Suprapubic skin (tissue), 4 donors: Measurements from ENCODE around the gene SLC12A8. TPM values are rescaled to one million over a fixed set of nuclear protein-coding genes. Genes with fewer than 3 reads are reported as not detected.

ENCODE experiments used
- DNase-seq, 2 donors: peaks; one replicate each; pipeline ENCODE4 v3.0.0-alpha.2; 2019; ENCODE audit warnings: low spot score in 2 of 2
- H3K27ac ChIP-seq: fragments of 200-600 bp; sonication (generic); one replicate; pipeline ENCODE4 v1.5.1; 2019
- H3K27me3 ChIP-seq: fragments of 200-600 bp; sonication (generic); one replicate; pipeline ENCODE4 v1.5.1; 2019
- H3K36me3 ChIP-seq: fragments of 200-600 bp; sonication (generic); one replicate; pipeline ENCODE4 v1.5.1; 2019
- H3K4me1 ChIP-seq: fragments of 200-600 bp; sonication (generic); one replicate; pipeline ENCODE4 v1.5.1; 2019
- H3K4me3 ChIP-seq: fragments of 200-600 bp; sonication (generic); one replicate; pipeline ENCODE4 v1.5.1; 2019; ENCODE audit warnings: mild to moderate bottlenecking
- H3K9me3 ChIP-seq: fragments of 200-600 bp; sonication (generic); one replicate; pipeline ENCODE4 v1.5.1; 2019
- EP300 ChIP-seq: sonication (generic); formaldehyde crosslinking; IDR thresholded peaks from one replicate; pipeline ENCODE4 v1.6.1; 2017; ENCODE audit warnings: antibody characterized with exemption
- POLR2A ChIP-seq, 2 donors: fragments of 450-650 bp; IDR thresholded peaks; one replicate each; pipeline ENCODE4 v1.6.1; 2017; ENCODE audit warnings: antibody characterized with exemption in 2 of 2, mild to moderate bottlenecking in 2 of 2, moderate library complexity in 2 of 2
- POLR2AphosphoS5 ChIP-seq, 3 donors: sonication (generic); formaldehyde crosslinking; IDR thresholded peaks; one replicate each; pipeline ENCODE4 v1.6.1; 2017; ENCODE audit warnings: antibody characterized with exemption in 3 of 3
- WGBS: methylation state at CpG from one replicate; pipeline ENCODE4 v1.1.5; 2018; 5-methylcytosine and 5-hydroxymethylcytosine counted together
- total RNA-seq, 4 donors: library from RNA; depleted of rRNA; stranded (reverse); fragments of >200 nt; gene quantifications; one replicate each; pipeline ENCODE4 v1.1.0, GENCODE V29; 2016
- TF ChIP-seq, protein P1 (sequence below), 2 donors: fragments of 200-600 bp in 1 of 2; fragments of 450-650 bp in 1 of 2; sonication (generic) in 1 of 2; IDR thresholded peaks; one replicate each; pipeline ENCODE4 v1.5.1; 2016 to 2019; ENCODE audit warnings: antibody characterized with exemption in 2 of 2, mild to moderate bottlenecking in 1 of 2, moderate library complexity in 1 of 2

SLC12A8 gene
- total RNA-seq, 4 donors from 2014 or later: 2.5 to 5.8 (median 4.4) TPM

DNA sequence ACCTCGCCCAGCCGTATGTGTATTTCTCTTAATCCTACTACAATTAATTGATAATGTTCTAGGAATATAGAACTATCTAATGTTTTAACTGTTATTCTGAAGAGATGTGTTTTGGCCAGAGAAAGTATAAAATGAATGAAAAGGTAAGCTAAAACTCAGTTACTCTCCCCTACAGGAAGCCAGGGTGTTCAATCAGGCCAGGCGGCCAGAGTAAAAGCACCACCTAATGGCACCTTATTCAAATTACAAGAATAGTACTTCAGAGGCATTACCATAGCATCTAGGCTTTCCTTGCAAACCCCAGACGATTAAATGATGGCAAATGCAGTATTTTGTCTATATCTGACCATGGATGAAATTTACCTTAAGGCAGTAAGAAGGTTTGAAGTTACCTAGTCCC, 10.4 kb downstream of the SLC12A8 start:
- TF ChIP-seq, protein P1, sequence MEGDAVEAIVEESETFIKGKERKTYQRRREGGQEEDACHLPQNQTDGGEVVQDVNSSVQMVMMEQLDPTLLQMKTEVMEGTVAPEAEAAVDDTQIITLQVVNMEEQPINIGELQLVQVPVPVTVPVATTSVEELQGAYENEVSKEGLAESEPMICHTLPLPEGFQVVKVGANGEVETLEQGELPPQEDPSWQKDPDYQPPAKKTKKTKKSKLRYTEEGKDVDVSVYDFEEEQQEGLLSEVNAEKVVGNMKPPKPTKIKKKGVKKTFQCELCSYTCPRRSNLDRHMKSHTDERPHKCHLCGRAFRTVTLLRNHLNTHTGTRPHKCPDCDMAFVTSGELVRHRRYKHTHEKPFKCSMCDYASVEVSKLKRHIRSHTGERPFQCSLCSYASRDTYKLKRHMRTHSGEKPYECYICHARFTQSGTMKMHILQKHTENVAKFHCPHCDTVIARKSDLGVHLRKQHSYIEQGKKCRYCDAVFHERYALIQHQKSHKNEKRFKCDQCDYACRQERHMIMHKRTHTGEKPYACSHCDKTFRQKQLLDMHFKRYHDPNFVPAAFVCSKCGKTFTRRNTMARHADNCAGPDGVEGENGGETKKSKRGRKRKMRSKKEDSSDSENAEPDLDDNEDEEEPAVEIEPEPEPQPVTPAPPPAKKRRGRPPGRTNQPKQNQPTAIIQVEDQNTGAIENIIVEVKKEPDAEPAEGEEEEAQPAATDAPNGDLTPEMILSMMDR (IDR thresholded peaks at IDR 0.05): no peak
- TF ChIP-seq POLR2A (IDR thresholded peaks at IDR 0.05): no peak
- TF ChIP-seq POLR2AphosphoS5 (IDR thresholded peaks at IDR 0.05): no peak
- no peak for TF ChIP-seq EP300
- no peak for DNase-seq
- no peak overlapping the region for H3K4me3 ChIP-seq
- H3K27ac ChIP-seq: no peak overlapping the region
- no peaks in the 10 kb centered on the region for H3K9me3 ChIP-seq
- H3K27me3 ChIP-seq: no peaks in the 10 kb centered on the region
- WGBS: 85% methylated on average over 4 of the region's 4 CpGs
- no peaks in the 10 kb centered on the region for H3K36me3 ChIP-seq
- no peaks in the 10 kb centered on the region for H3K4me1 ChIP-seq

DNA sequence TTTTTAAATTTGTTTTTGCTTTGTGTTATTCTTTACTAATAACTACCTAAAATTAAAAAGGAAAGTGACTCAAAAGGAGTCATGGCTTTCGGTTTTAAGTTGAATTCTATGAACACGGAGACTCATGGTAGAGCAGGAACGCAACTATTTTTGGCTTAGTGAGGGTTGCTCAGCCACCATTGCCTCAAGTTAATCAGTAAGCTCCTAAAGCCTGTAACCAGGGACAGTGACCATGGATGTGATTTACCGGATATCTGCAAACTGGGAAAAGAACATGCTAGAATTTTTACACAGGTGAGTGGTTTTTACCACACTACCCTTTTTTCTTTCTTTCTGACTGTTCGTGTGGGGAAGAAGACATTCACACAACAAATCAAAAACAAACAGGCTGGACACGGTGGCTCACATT, 11.8 kb downstream of the SLC12A8 start:
- no peaks in the 10 kb centered on the region for H3K27me3 ChIP-seq
- no peak for DNase-seq
- H3K27ac ChIP-seq: no peak overlapping the region
- no peaks in the 10 kb centered on the region for H3K36me3 ChIP-seq
- no peaks in the 10 kb centered on the region for H3K9me3 ChIP-seq
- H3K4me3 ChIP-seq: no peak overlapping the region
- H3K4me1 ChIP-seq: no peaks in the 10 kb centered on the region
- WGBS: 88% methylated on average over 6 of the region's 6 CpGs
- no peak for TF ChIP-seq EP300
- no peak for TF ChIP-seq POLR2A (IDR thresholded peaks at IDR 0.05)
- no peak for TF ChIP-seq POLR2AphosphoS5 (IDR thresholded peaks at IDR 0.05)
- TF ChIP-seq, protein P1 (IDR thresholded peaks at IDR 0.05): no peak

DNA sequence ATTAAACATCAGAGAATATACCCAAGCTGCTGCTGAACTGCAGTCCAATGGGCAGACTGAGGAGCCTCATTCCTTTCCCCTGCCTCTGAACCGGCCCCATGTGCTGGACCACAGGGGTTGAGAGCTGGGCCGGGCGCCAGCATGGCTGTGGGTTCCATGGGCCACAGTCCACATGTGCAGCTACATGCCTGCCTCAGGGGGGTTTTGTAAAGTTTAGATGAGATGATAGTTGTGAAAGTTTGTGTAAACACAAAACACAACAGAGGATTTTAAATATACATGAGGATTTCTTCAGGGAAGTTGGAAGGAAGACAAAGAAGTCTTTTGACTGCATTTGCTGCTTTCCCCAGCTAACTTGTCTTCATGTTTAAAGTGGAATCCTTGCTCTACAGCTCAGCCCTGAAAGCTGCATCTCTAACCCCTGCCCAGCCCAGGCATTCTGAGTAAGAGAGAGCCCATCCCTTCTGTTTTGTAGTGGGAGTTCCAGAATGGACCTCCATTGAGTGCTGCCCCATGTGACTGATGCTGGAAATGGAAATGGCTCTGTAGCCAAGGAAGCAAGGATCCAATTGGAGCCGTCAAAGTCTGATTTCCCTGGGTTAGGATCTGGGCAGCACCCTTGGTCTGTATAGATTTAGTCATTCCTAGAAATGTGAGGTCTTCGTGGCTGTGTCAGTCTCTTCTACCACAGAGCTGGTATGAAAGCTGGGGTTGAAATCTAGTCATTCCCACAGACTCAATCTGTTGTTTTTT, 17.5 kb downstream of the SLC12A8 start:
- Histone ChIP-seq H3K4me3 (no peak overlapping the region), H3K9me3 (no peaks in the 10 kb centered on the region), H3K27me3 (no peaks in the 10 kb centered on the region), H3K27ac (no peak overlapping the region), H3K4me1 (peaks cover 13% of the 10 kb centered on the region), H3K36me3 (no peaks in the 10 kb centered on the region)
- no peak for DNase-seq
- 48% methylated on average over 5 of the region's 5 CpGs for WGBS
- TF ChIP-seq POLR2A (IDR thresholded peaks at IDR 0.05) (no peak), EP300 (no peak), POLR2AphosphoS5 (IDR thresholded peaks at IDR 0.05) (no peak)
- TF ChIP-seq, protein P1 (IDR thresholded peaks at IDR 0.05): no peak

DNA sequence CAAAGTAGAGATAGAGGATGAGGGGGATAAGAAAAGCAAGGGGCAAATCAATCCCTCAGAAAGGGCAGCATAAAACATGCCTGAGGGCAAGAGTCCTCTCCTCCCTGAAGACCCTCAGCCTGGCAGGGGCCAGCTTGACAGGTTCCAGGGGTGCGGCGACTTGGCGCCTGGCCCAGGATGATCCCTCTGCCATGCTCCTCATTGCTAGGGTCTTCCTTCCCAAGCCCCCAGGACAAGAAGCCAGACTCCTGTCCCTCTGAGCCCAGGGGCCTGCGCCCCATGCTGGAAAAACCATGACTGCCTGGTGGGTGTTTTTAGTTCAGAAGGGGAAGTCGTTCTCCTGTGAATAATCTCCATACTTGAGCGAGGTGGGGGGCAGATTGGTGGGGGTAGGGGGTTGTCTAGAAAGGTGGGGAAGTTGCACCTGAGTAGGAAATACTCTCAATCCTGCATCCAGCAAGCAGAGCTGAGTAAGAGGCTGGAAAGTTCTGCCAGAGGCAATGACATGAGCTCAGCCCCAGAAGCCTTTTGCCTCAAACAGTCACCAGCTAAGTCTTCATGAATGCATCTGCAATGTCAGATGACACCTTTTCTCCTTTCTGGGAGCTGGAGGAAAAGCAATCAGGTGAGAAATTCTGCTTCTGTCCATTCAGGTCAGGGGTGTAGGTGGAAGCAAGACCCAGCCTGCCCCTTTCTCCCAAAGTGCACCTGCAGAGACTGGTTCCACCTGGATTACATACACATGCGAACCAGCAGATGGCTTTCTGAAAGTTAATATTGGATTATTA, 18.3 kb downstream of the SLC12A8 start:
- Histone ChIP-seq H3K9me3 (no peaks in the 10 kb centered on the region), H3K27ac (no peak overlapping the region), H3K4me1 (peaks cover 13% of the 10 kb centered on the region), H3K36me3 (no peaks in the 10 kb centered on the region), H3K4me3 (no peak overlapping the region), H3K27me3 (no peaks in the 10 kb centered on the region)
- no peak for DNase-seq
- WGBS: 77% methylated on average over 7 of the region's 7 CpGs
- TF ChIP-seq, protein P1 (IDR thresholded peaks at IDR 0.05): no peak
- TF ChIP-seq POLR2A (IDR thresholded peaks at IDR 0.05): no peak
- no peak for TF ChIP-seq POLR2AphosphoS5 (IDR thresholded peaks at IDR 0.05)
- no peak for TF ChIP-seq EP300
